H9 (cell line): ENCODE data around the gene DMTF1. TPM values are rescaled to one million over a fixed set of nuclear protein-coding genes. Genes with fewer than 3 reads are reported as not detected.

Experiments
- DNase-seq: peaks from one replicate; pipeline ENCODE4 v3.0.0-alpha.2; 2017
- H2AFZ ChIP-seq: one replicate; pipeline ENCODE4 v1.6.1; 2013; ENCODE audit warnings: mild to moderate bottlenecking, low read length, control low read depth, moderate library complexity
- H2AK5ac ChIP-seq: 2 replicates; pipeline ENCODE4 v1.6.1; 2013; ENCODE audit warnings: low read length, control low read depth, mixed read lengths; ENCODE audit not compliant: insufficient read length
- H2BK120ac ChIP-seq: one replicate; pipeline ENCODE4 v1.6.1; 2013; ENCODE audit warnings: low read depth, mild to moderate bottlenecking, low read length, control low read depth, inconsistent platforms; ENCODE audit not compliant: poor library complexity, severe bottlenecking
- H2BK12ac ChIP-seq: 2 replicates; pipeline ENCODE4 v1.6.1; 2013; ENCODE audit warnings: low read length, control low read depth, mixed read lengths, low read depth; ENCODE audit not compliant: insufficient read length
- H2BK15ac ChIP-seq: 2 replicates; pipeline ENCODE4 v1.6.1; 2013; ENCODE audit warnings: low read depth, low read length, control low read depth
- H2BK20ac ChIP-seq: one replicate; pipeline ENCODE4 v1.6.1; 2013; ENCODE audit warnings: low read depth, mild to moderate bottlenecking, low read length, control low read depth, inconsistent platforms; ENCODE audit not compliant: poor library complexity, severe bottlenecking
- H2BK5ac ChIP-seq: 2 replicates; pipeline ENCODE4 v1.6.1; 2013; ENCODE audit warnings: low read length, control low read depth, mixed read lengths; ENCODE audit not compliant: insufficient read length
- H3K14ac ChIP-seq: 2 replicates; pipeline ENCODE4 v1.6.1; 2013; ENCODE audit warnings: low read length, control low read depth; ENCODE audit not compliant: insufficient read depth
- H3K18ac ChIP-seq: 2 replicates; pipeline ENCODE4 v1.6.1; 2013; ENCODE audit warnings: low read depth, mild to moderate bottlenecking, mixed read lengths, low read length, control low read depth; ENCODE audit not compliant: insufficient read length
- H3K23ac ChIP-seq: 2 replicates; pipeline ENCODE4 v1.6.1; 2013; ENCODE audit warnings: low read length, control low read depth, mixed read lengths, low read depth; ENCODE audit not compliant: insufficient read length
- H3K23me2 ChIP-seq: 2 replicates; pipeline ENCODE4 v1.6.1; 2013; ENCODE audit warnings: low read depth, mild to moderate bottlenecking, mixed read lengths, low read length, control low read depth; ENCODE audit not compliant: insufficient read length, poor library complexity, severe bottlenecking
- H3K27ac ChIP-seq: 2 replicates; pipeline ENCODE4 v1.5.1; 2013; ENCODE audit warnings: low read length, control low read depth, mixed read lengths, low read depth; ENCODE audit not compliant: insufficient read length
- H3K27me3 ChIP-seq: 2 replicates; pipeline ENCODE4 v1.6.1; 2013; ENCODE audit warnings: low read length, control low read depth, inconsistent platforms; ENCODE audit not compliant: insufficient read depth
- H3K4ac ChIP-seq: 2 replicates; pipeline ENCODE4 v1.6.1; 2013; ENCODE audit warnings: low read depth, mild to moderate bottlenecking, control low read depth, inconsistent platforms, low read length, moderate library complexity
- H3K4me1 ChIP-seq: 2 replicates; pipeline ENCODE4 v1.6.1; 2013; ENCODE audit warnings: low read length, control low read depth, inconsistent platforms; ENCODE audit not compliant: insufficient read depth
- H3K4me2 ChIP-seq: 2 replicates; pipeline ENCODE4 v1.6.1; 2013; ENCODE audit warnings: low read length, control low read depth, mixed read lengths; ENCODE audit not compliant: insufficient read length, insufficient read depth
- H3K56ac ChIP-seq: 2 replicates; pipeline ENCODE4 v1.6.1; 2013; ENCODE audit warnings: low read depth, mild to moderate bottlenecking, mixed read lengths, low read length, control low read depth; ENCODE audit not compliant: insufficient read length
- H3K79me1 ChIP-seq: 2 replicates; pipeline ENCODE4 v1.6.1; 2013; ENCODE audit warnings: low read depth, mild to moderate bottlenecking, moderate library complexity, low read length, control low read depth, inconsistent platforms; ENCODE audit not compliant: insufficient read depth, poor library complexity, severe bottlenecking
- H3K79me2 ChIP-seq: 2 replicates; pipeline ENCODE4 v1.6.1; 2013; ENCODE audit warnings: low read length, control low read depth, inconsistent platforms; ENCODE audit not compliant: insufficient read depth
- H3K9ac ChIP-seq: 2 replicates; pipeline ENCODE4 v1.6.1; 2013; ENCODE audit warnings: low read length, control low read depth, mixed read lengths; ENCODE audit not compliant: insufficient read length; ENCODE audit errors: extremely low read depth
- H3K9me3 ChIP-seq: one replicate; pipeline ENCODE4 v1.6.1; 2013; ENCODE audit warnings: low read depth, low read length, inconsistent platforms; ENCODE audit not compliant: control insufficient read depth
- H3T11ph ChIP-seq: one replicate; pipeline ENCODE4 v1.6.1; 2013; ENCODE audit warnings: mild to moderate bottlenecking, low read length, control low read depth, inconsistent platforms
- H4K20me1 ChIP-seq: one replicate; pipeline ENCODE4 v1.6.1; 2013; ENCODE audit not compliant: control insufficient read depth, insufficient read length, insufficient read depth
- H4K5ac ChIP-seq: 2 replicates; pipeline ENCODE4 v1.6.1; 2013; ENCODE audit warnings: low read depth, mild to moderate bottlenecking, mixed read lengths, low read length, control low read depth; ENCODE audit not compliant: insufficient read length
- H4K8ac ChIP-seq: replicated peaks from 2 replicates; pipeline ENCODE4 v1.6.1; 2013; ENCODE audit warnings: low read length, control low read depth, mixed read lengths, low read depth; ENCODE audit not compliant: insufficient read length
- H4K91ac ChIP-seq: 2 replicates; pipeline ENCODE4 v1.6.1; 2013; ENCODE audit warnings: low read depth, mild to moderate bottlenecking, moderate library complexity, mixed read lengths, low read length, control low read depth; ENCODE audit not compliant: insufficient read length
- H3K27ac Mint-ChIP-seq, 3 experiments: 2 replicates in 2 of 3; 3 replicates in 1 of 3; pipeline ENCODE4 v1.8.0; 2020 to 2021; ENCODE audit warnings: mixed read lengths in 3 of 3, mild to moderate bottlenecking in 1 of 3, moderate library complexity in 1 of 3
- H3K27me3 Mint-ChIP-seq: 2 replicates; pipeline ENCODE4 v1.8.0; 2021; ENCODE audit warnings: low read depth, mild to moderate bottlenecking, moderate library complexity, mixed read lengths
- H3K36me3 Mint-ChIP-seq, 3 experiments: 2 replicates in 2 of 3; 3 replicates in 1 of 3; pipeline ENCODE4 v1.8.0; 2020 to 2021; ENCODE audit warnings: low read depth in 3 of 3, mixed read lengths in 3 of 3; ENCODE audit not compliant: insufficient read depth in 1 of 3
- H3K4me1 Mint-ChIP-seq, 2 experiments: 2 replicates each; pipeline ENCODE4 v1.8.0; 2020; ENCODE audit warnings: mixed read lengths in 2 of 2
- H3K4me3 Mint-ChIP-seq, 2 experiments: 2 replicates in 1 of 2; 3 replicates in 1 of 2; pipeline ENCODE4 v1.8.0; 2020 to 2021; ENCODE audit warnings: mild to moderate bottlenecking in 2 of 2, mixed read lengths in 2 of 2, moderate library complexity in 1 of 2
- H3K9me3 Mint-ChIP-seq, 2 experiments: 2 replicates in 1 of 2; 3 replicates in 1 of 2; pipeline ENCODE4 v1.8.0; 2020; ENCODE audit warnings: mild to moderate bottlenecking in 2 of 2, mixed read lengths in 2 of 2, moderate library complexity in 1 of 2
- CTCF ChIP-seq: fragments of 200-600 bp; sonication (generic); conservative IDR thresholded peaks from 3 replicates; pipeline ENCODE4 v1.8.0; 2021; ENCODE audit warnings: antibody characterized with exemption, mild to moderate bottlenecking
- WGBS: extraction: QIAGEN DNeasy Blood & Tissue Kit; methylation state at CpG from one replicate; pipeline ENCODE4 v1.1.7; 2013; ENCODE audit warnings: missing lambda C conversion rate, low lambda C conversion rate, mixed read lengths; ENCODE audit not compliant: insufficient read length; ENCODE audit errors: extremely low coverage; 5-methylcytosine and 5-hydroxymethylcytosine counted together
- total RNA-seq: library from RNA; stranded (reverse); gene quantifications from 2 replicates; pipeline ENCODE4 v1.2.1, GENCODE V29; 2021

Gene DMTF1
- total RNA-seq, 1 experiment from 2014 or later: 111 TPM

GRCh38 chr7:87154569-87154968 is 2.3 kb downstream of the DMTF1 start:
- DNase-seq: no peak
- Histone ChIP-seq H3K27me3 (no peaks in the 10 kb centered on the region), H3K79me1 (no peaks in the 10 kb centered on the region), H3K4ac (no peak overlapping the region), H3K9me3 (no peaks in the 10 kb centered on the region), H2BK120ac (no peak overlapping the region), H3K4me2 (peak overlapping the region; percentile 79), H3K4me1 (no peaks in the 10 kb centered on the region), H4K8ac (no peak overlapping the region), H4K20me1 (no peaks in the 10 kb centered on the region), H2BK20ac (no peak overlapping the region), H2AFZ (no peak overlapping the region), H2AK5ac (no peak overlapping the region), H3K14ac (no peak overlapping the region), H3K9ac (peak overlapping the region; percentile 38), H3K23ac (no peak overlapping the region), H3K18ac (no peak overlapping the region), H3K79me2 (peaks cover 37% of the 10 kb centered on the region; the same call in 1 of the 2 replicates), H4K5ac (no peak overlapping the region), H3K27ac (no peak overlapping the region), H3K23me2 (peaks cover 3% of the 10 kb centered on the region), H3K56ac (no peak overlapping the region), H4K91ac (no peak overlapping the region), H2BK15ac (no peak overlapping the region), H3T11ph (no peak overlapping the region), H2BK12ac (no peak overlapping the region), H2BK5ac (no peak overlapping the region)
- Mint-ChIP-seq H3K36me3 (peaks cover 3 to 23% (median 19%) of the 10 kb centered on the region in 3 experiments; a peak in 6 of 7 replicates), H3K27me3 (no peaks in the 10 kb centered on the region), H3K27ac (peak overlapping the region in 2 of 3 experiments; percentile 3 to 80; a peak in 4 of 7 replicates), H3K4me1 (peaks cover 25 to 31% of the 10 kb centered on the region in 2 experiments), H3K9me3 (peaks cover 0 to 4% of the 10 kb centered on the region in 2 experiments; a peak in 1 of 5 replicates), H3K4me3 (peak overlapping the region; percentile 97 to 98)
- TF ChIP-seq CTCF: no peak
- WGBS: no CpG with 5 or more reads among the region's 3 CpGs
